Panc1 (cell line): ENCODE measurements around the gene SUDS3. TPM values are rescaled to one million over a fixed set of nuclear protein-coding genes. Genes with fewer than 3 reads are reported as not detected.
A peak's percentile ranks its signal among the peaks of the same experiment; 100 is the strongest.

Experiments used
- ATAC-seq: fragments of 200-7000 bp; cut with Tn5 transposase; 2 replicates; pipeline ENCODE4 v1.9.1; 2020; ENCODE audit warnings: mild to moderate bottlenecking, moderate library complexity
- BruUV-seq: library from RNA; stranded (reverse); fragments of 400-500 nt; replicated peaks from 2 replicates; lab custom pipeline; 2021; lab: Mats Ljungman, UMichigan
- CTCF ChIA-PET: fragments of 300-600 bp; sonication (Branson Sonifier 250); formaldehyde crosslinking; loops from one replicate; lab custom pipeline; 2022; ENCODE audit warnings: antibody characterized with exemption; lab: Charles Lee
- POLR2A ChIA-PET: fragments of 300-600 bp; sonication (Branson Sonifier 250); formaldehyde crosslinking; loops from one replicate; lab custom pipeline; 2022; ENCODE audit warnings: antibody characterized with exemption; lab: Charles Lee
- DNase-seq: peaks from one replicate; pipeline ENCODE4 v3.0.0-alpha.2; 2010; ENCODE audit warnings: low read depth, low spot score
- H3K27ac ChIP-seq: 2 replicates; pipeline ENCODE4 v1.5.1; 2011; ENCODE audit warnings: mild to moderate bottlenecking, low read length, inconsistent platforms
- H3K27me3 ChIP-seq: fragments of 200-500 bp; sonication (Bioruptor generic); 2 replicates; pipeline ENCODE4 v1.6.0; 2014; ENCODE audit warnings: low read length, inconsistent platforms; ENCODE audit not compliant: control insufficient read depth, insufficient read depth
- H3K36me3 ChIP-seq: fragments of 200-500 bp; sonication (Bioruptor generic); 2 replicates; pipeline ENCODE4 v1.5.1; 2014; ENCODE audit warnings: inconsistent platforms, mild to moderate bottlenecking, low read length, moderate library complexity; ENCODE audit not compliant: control insufficient read depth, insufficient read depth
- H3K4me1 ChIP-seq: 2 replicates; pipeline ENCODE4 v1.5.1; 2011; ENCODE audit warnings: inconsistent platforms, mild to moderate bottlenecking, low read length, moderate library complexity; ENCODE audit not compliant: control insufficient read depth, insufficient read depth
- H3K4me3 ChIP-seq, 2 experiments: 2 replicates each; pipeline ENCODE4 v1.5.1; 2011 to 2012; ENCODE audit warnings: low read depth in 2 of 2, low read length in 2 of 2, mild to moderate bottlenecking in 2 of 2, inconsistent platforms in 1 of 2, moderate library complexity in 1 of 2
- H3K9me3 ChIP-seq: fragments of 200-500 bp; sonication (Bioruptor generic); 2 replicates; pipeline ENCODE4 v1.5.1; 2014; ENCODE audit warnings: low read depth, mild to moderate bottlenecking, inconsistent platforms, low read length, moderate library complexity; ENCODE audit not compliant: control insufficient read depth, insufficient read depth
- POLR2AphosphoS5 ChIP-seq: IDR thresholded peaks from 2 replicates; pipeline ENCODE4 v1.6.1; 2012; ENCODE audit warnings: mild to moderate bottlenecking, low read depth, low read length, moderate library complexity
- SIN3A ChIP-seq: IDR thresholded peaks from 2 replicates; pipeline ENCODE4 v1.6.1; 2012; ENCODE audit warnings: low read depth, mild to moderate bottlenecking, low read length, moderate library complexity, borderline replicate concordance; ENCODE audit not compliant: insufficient read depth
- TCF7L2 ChIP-seq: IDR thresholded peaks from 2 replicates; pipeline ENCODE4 v1.6.1; 2011; ENCODE audit warnings: mild to moderate bottlenecking, low read depth, low read length, inconsistent platforms
- in situ Hi-C: cut with HindIII; loops from 2 replicates; pipeline ENCODE4 v1.10.0; 2016; ENCODE audit warnings: low sequenced_read_pairs, low pct_unique_long_range_greater_than_20kb
- intact Hi-C: fragments of 100-400 bp; cut with micrococcal nuclease; formaldehyde crosslinking; loops from one replicate; pipeline ENCODE4 v1.10.0; 2022; ENCODE audit not compliant: unreplicated experiment
- total RNA-seq: library from RNA; stranded (reverse); gene quantifications from one replicate; pipeline ENCODE4 v1.2.1, GENCODE V29; 2021; ENCODE audit not compliant: unreplicated experiment
- TF ChIP-seq, protein P1 (sequence below), 2 experiments: IDR thresholded peaks; 2 replicates each; pipeline ENCODE4 v1.6.1; 2011 to 2012; ENCODE audit warnings: low read depth in 2 of 2, control low read depth in 1 of 2, low read length in 1 of 2, mild to moderate bottlenecking in 1 of 2, moderate library complexity in 1 of 2; ENCODE audit not compliant: insufficient read depth in 1 of 2
- TF ChIP-seq, protein P2 (sequence below): fragments of 450-650 bp; IDR thresholded peaks from 2 replicates; pipeline ENCODE4 v1.5.1; 2017; ENCODE audit warnings: mild to moderate bottlenecking

Gene SUDS3
- total RNA-seq, 1 experiment from 2014 or later, result 37.4 TPM

DNA sequence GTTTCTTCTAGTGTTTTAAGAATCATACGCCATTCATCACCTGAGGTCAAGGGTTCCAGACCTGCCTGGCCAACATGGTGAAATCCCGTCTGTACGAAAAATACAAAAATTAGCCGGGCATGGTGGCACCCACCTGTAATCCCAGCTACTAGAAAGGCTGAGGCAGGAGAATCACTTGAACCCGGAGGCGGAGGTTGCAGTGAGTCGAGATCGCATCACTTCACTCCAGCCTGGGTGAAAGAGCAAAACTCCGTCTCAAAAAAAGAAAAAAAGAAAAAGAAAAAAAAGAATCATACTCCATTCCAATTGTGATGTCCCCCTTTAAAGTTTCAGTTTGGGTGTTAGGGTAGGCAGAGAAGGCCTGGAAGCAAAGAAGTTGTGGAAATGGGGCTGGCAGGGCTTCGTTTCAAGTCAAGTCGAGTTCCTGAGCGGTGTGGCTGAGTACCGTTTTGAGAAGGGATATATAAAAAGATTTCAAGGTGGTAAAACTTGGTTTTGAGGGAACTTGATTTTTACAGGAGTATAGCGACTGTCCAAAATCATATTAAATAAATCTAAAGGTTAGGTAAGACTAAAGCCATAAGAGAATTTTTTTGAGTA lies 2.1 kb upstream of the SUDS3 start:
- DNase-seq (no peak), ATAC-seq (no peak)
- Histone ChIP-seq H3K27me3 (no peaks in the 10 kb centered on the region), H3K27ac (peak overlapping the region; percentile 98), H3K4me1 (peaks cover 8% of the 10 kb centered on the region; the same call in 1 of the 2 replicates), H3K36me3 (peaks cover 5% of the 10 kb centered on the region; the same call in 1 of the 2 replicates), H3K9me3 (no peaks in the 10 kb centered on the region), H3K4me3 (peak overlapping the region; percentile 83 to 88)
- ChIA-PET POLR2A (no interaction called here), CTCF (interaction anchor here (0.7 kb wide), 1 partner anchor 253 kb away, joined by 3 read pairs; no protein-coding TSS in a partner anchor)
- intact Hi-C loops, result loop anchor here (2.0 kb wide), 1 partner anchor 191 kb away; no protein-coding TSS in a partner anchor
- TF ChIP-seq POLR2AphosphoS5, result no peak
- TF ChIP-seq TCF7L2, result no peak
- TF ChIP-seq SIN3A, result no peak
- TF ChIP-seq, protein P1, sequence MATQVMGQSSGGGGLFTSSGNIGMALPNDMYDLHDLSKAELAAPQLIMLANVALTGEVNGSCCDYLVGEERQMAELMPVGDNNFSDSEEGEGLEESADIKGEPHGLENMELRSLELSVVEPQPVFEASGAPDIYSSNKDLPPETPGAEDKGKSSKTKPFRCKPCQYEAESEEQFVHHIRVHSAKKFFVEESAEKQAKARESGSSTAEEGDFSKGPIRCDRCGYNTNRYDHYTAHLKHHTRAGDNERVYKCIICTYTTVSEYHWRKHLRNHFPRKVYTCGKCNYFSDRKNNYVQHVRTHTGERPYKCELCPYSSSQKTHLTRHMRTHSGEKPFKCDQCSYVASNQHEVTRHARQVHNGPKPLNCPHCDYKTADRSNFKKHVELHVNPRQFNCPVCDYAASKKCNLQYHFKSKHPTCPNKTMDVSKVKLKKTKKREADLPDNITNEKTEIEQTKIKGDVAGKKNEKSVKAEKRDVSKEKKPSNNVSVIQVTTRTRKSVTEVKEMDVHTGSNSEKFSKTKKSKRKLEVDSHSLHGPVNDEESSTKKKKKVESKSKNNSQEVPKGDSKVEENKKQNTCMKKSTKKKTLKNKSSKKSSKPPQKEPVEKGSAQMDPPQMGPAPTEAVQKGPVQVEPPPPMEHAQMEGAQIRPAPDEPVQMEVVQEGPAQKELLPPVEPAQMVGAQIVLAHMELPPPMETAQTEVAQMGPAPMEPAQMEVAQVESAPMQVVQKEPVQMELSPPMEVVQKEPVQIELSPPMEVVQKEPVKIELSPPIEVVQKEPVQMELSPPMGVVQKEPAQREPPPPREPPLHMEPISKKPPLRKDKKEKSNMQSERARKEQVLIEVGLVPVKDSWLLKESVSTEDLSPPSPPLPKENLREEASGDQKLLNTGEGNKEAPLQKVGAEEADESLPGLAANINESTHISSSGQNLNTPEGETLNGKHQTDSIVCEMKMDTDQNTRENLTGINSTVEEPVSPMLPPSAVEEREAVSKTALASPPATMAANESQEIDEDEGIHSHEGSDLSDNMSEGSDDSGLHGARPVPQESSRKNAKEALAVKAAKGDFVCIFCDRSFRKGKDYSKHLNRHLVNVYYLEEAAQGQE (IDR thresholded peaks at IDR 0.05; ENCODE audit: insufficient read depth in 1 of 2, low read depth in 2 of 2, low read length in 1 of 2), result no peak
- TF ChIP-seq, protein P2, sequence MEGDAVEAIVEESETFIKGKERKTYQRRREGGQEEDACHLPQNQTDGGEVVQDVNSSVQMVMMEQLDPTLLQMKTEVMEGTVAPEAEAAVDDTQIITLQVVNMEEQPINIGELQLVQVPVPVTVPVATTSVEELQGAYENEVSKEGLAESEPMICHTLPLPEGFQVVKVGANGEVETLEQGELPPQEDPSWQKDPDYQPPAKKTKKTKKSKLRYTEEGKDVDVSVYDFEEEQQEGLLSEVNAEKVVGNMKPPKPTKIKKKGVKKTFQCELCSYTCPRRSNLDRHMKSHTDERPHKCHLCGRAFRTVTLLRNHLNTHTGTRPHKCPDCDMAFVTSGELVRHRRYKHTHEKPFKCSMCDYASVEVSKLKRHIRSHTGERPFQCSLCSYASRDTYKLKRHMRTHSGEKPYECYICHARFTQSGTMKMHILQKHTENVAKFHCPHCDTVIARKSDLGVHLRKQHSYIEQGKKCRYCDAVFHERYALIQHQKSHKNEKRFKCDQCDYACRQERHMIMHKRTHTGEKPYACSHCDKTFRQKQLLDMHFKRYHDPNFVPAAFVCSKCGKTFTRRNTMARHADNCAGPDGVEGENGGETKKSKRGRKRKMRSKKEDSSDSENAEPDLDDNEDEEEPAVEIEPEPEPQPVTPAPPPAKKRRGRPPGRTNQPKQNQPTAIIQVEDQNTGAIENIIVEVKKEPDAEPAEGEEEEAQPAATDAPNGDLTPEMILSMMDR, result no peak
- no TSS peak for BruUV-seq
- in situ Hi-C loops, result no loop called here

DNA sequence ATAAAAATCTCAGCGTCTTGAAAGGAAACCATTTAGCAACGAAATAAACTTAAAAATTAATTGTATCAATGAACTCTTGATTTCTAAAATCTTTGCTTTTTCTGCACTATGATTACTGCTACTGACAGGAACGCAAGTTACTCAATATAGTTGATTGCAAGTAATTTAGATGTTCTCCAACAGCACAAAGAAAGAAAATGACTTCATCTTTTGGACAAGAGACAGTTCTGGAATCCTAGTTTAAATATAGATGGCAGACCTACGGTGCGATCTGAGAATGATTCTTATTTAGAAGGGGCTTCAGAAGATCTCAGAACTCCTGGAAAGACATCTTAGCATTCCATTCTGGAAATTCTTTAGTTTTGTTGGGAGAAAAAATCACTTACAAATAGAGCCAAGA lies 1.4 kb upstream of the SUDS3 start:
- no peak for TF ChIP-seq TCF7L2
- TF ChIP-seq, protein P2, result no peak
- TF ChIP-seq, protein P1 (IDR thresholded peaks at IDR 0.05; ENCODE audit: insufficient read depth in 1 of 2, low read depth in 2 of 2, low read length in 1 of 2), result no peak
- TF ChIP-seq SIN3A, result no peak
- no peak for TF ChIP-seq POLR2AphosphoS5
- ChIA-PET POLR2A (no interaction called here), CTCF (interaction anchor here (1.4 to 2.4 kb wide), 4 partner anchors 191 to 254 kb away, joined by 8 to 13 read pairs (median 12); no protein-coding TSS in a partner anchor)
- Histone ChIP-seq H3K4me1 (peaks cover 8% of the 10 kb centered on the region; the same call in 1 of the 2 replicates), H3K9me3 (no peaks in the 10 kb centered on the region), H3K36me3 (peaks cover 7% of the 10 kb centered on the region; the same call in 1 of the 2 replicates), H3K27ac (peak overlapping the region; percentile 98), H3K4me3 (peak overlapping the region; percentile 83 to 88), H3K27me3 (no peaks in the 10 kb centered on the region)
- no TSS peak for BruUV-seq
- DNase-seq (no peak), ATAC-seq (no peak)
- intact Hi-C loops, result loop anchor here (2.0 kb wide), 1 partner anchor 192 kb away; no protein-coding TSS in a partner anchor
- in situ Hi-C loops, result no loop called here
